Left ventricle myocardium superior (tissue), 1 donor: ENCODE data around the gene TGM4. TPM values are rescaled to one million over a fixed set of nuclear protein-coding genes. Genes with fewer than 3 reads are reported as not detected.
A peak's percentile ranks its signal among the peaks of the same experiment; 100 is the strongest.

ENCODE experiments used
- ATAC-seq: fragments of 200-7000 bp; cut with Tn5 transposase; one replicate; pipeline ENCODE4 v1.9.1; 2020; ENCODE audit warnings: mild to moderate bottlenecking, moderate library complexity
- DNase-seq: peaks from one replicate; pipeline ENCODE4 v3.0.0-alpha.2; 2020
- intact Hi-C: fragments of 100-400 bp; cut with micrococcal nuclease; formaldehyde crosslinking; loops from one replicate; pipeline ENCODE4 v1.11.0; 2022
- total RNA-seq: library from RNA; stranded (reverse); fragmentation: NEBNext Ultra II Directional; extraction: Animal tissue kit (Norgen Biotek cat#: 25700); gene quantifications from one replicate; pipeline ENCODE4 v1.2.1, GENCODE V29; 2021
- donor health status: DM: no; HTN: yes; CAD: no; lungs with severe emphysema.

The TGM4 gene
- total RNA-seq, 1 donor from 2014 or later, result not detected

DNA sequence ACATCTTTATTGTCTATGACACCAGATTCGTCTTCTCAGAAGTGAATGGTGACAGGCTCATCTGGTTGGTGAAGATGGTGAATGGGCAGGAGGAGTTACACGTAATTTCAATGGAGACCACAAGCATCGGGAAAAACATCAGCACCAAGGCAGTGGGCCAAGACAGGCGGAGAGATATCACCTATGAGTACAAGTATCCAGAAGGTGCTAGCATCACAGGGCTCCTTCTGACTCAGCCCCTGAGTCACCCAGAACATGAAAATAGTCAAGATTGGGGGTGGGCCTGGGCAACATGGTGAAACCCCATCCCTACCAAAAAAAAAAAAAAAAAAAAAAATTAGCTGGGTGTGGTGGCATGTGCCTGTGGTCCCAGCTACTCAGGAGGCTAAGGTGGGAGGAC lies 32.6 kb downstream of the TGM4 start:
- no peak for ATAC-seq
- intact Hi-C loops, result no loop called here
- DNase-seq, result no peak

DNA sequence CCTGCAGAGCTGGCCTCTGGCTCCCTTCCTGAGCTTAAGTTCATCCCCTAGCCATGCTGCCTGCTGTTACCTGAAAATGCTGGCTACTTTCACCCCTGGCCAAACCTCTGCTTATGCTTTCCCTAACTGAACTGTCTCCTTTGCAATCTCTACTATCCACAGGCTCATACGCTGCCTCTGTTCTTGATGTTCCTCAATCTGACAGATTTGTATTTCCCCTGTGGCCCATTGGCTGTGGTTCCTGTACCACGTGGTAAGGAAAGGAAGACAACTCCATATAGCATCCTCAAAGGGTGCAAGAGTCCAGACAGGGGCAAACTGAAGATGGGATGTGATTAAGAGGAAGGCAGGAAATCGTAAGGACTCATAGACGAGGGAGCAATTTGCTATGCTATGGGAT lies 33.2 kb downstream of the TGM4 start:
- ATAC-seq (no peak), DNase-seq (no peak)
- intact Hi-C loops, result no loop called here

DNA sequence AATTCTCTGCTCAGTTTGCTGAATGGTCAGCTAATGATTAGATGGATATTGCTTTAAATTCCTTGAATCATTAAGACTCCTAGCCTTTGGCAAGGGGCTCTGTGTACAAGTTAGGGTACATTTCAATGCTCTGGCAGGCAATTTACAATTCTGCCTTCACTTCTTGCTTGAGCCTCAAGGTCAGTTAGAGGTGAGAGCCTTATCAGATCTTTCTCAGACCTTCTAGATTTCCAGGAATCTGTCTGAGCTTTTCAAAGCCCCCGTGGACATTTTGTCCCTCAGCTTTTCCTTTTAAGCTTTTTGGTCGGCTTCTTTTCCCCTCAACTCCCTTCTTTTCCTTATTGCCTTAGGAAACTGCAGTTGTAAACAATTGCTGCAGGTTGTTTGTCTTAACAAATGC lies 34.7 kb downstream of the TGM4 start:
- intact Hi-C loops, result no loop called here
- DNase-seq, result no peak
- no peak for ATAC-seq

GRCh38 chr3:44910693-44911092 lies 36.3 kb downstream of the TGM4 start:
- intact Hi-C loops, result loop anchor here (5.0 kb wide), 1 partner anchor 378 kb away; no protein-coding TSS in a partner anchor
- DNase-seq, result no peak
- ATAC-seq, result no peak

DNA sequence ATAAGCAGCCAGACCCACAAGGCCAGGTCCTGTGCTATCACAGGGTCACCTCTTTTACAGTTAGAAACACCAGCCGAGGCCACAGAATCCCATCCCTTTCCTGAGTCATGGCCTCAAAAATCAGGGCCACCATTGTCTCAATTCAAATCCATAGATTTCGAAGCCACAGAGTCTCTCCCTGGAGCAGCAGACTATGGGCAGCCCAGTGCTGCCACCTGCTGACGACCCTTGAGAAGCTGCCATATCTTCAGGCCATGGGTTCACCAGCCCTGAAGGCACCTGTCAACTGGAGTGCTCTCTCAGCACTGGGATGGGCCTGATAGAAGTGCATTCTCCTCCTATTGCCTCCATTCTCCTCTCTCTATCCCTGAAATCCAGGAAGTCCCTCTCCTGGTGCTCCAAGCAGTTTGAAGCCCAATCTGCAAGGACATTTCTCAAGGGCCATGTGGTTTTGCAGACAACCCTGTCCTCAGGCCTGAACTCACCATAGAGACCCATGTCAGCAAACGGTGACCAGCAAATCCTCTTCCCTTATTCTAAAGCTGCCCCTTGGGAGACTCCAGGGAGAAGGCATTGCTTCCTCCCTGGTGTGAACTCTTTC lies 39.6 kb downstream of the TGM4 start:
- intact Hi-C loops, result loop anchor here (5.0 kb wide), 1 partner anchor 382 kb away; no protein-coding TSS in a partner anchor
- peak; percentile 83 for DNase-seq
- peak; percentile 73 for ATAC-seq

GRCh38 chr3:44914936-44915335 lies 40.5 kb downstream of the TGM4 start:
- ATAC-seq (peak; percentile 56), DNase-seq (no peak)
- intact Hi-C loops, result loop anchor here (5.0 kb wide), 1 partner anchor 383 kb away; no protein-coding TSS in a partner anchor

DNA sequence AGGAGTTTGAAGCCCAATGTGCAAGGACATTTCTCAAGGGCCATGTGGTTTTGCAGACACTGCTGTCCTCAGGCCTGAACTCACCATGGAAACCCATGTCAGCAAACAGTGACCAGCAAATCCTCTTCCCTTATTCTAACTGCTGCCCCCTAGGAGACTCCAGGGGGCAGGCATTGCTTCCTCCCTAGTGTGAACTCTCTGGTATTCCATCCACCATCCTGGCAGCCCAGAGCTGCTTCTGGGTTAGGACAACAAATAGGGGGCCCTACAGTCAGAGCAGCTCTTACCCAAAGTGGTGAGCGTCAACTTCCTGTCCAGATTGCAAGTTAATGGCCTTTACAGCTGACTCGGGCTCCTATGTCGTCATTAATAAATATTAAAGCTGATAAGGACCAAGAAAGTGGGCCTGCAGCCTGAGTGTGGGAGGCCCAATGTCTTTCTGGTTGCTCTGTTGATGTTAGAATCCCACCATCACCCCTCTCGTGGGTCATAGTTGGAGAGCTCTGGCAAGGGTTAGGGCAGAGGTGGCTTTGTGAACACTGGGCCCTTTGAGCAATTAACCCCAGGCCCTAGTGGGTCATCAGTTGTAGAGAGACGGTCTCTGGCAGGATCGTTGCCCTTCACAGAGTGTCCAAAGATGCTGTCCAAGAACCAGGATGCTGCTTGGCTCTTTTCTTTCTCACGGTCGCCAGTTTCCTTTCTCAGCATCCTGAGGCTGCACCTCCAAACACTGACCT lies 41.5 kb downstream of the TGM4 start:
- ATAC-seq (peak; percentile 26), DNase-seq (no peak)
- intact Hi-C loops, result no loop called here

DNA sequence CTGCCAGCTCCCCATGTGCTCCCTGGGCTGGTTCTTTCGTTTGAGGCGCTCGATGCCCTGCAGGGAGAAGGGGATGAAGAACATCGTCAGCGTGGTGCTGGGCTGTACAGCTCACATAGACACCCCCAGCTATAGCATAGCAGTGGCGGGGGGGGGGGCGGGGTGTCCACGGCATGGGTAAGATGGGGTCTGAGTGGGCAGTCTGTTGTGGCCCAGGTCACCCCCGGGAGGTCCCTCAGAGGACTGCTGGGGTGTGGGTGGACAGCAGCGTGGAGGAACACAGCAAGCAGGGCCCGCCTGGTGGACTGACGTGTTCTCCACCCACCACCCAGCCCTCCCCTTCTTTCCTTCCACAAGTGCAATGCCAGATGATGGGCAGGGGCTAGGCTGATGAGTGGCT lies 43.7 kb downstream of the TGM4 start:
- ATAC-seq (no peak), DNase-seq (no peak)
- intact Hi-C loops, result no loop called here

GRCh38 chr3:44918581-44918980 lies 44.2 kb downstream of the TGM4 start:
- no peak for ATAC-seq
- intact Hi-C loops, result no loop called here
- DNase-seq, result no peak

DNA sequence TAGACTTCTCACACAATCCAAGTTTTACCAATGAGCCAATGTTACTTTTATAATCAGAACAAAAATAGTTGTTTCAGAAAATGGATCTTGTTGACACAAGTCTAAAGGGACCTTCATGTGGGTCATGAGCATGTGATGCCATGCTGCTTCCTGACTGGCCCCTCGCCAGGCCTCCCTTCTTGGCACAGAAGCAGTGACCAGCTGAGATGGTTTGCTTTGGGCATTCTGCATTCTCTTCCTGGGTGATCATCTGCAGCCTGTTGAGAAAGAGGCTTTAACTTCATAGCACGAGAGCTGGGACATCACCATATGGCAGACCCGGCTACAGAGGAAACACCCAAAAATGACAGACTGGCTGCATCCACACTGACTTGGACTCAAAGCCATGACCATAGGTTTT lies 45.7 kb downstream of the TGM4 start:
- ATAC-seq (no peak), DNase-seq (no peak)
- intact Hi-C loops, result no loop called here

DNA sequence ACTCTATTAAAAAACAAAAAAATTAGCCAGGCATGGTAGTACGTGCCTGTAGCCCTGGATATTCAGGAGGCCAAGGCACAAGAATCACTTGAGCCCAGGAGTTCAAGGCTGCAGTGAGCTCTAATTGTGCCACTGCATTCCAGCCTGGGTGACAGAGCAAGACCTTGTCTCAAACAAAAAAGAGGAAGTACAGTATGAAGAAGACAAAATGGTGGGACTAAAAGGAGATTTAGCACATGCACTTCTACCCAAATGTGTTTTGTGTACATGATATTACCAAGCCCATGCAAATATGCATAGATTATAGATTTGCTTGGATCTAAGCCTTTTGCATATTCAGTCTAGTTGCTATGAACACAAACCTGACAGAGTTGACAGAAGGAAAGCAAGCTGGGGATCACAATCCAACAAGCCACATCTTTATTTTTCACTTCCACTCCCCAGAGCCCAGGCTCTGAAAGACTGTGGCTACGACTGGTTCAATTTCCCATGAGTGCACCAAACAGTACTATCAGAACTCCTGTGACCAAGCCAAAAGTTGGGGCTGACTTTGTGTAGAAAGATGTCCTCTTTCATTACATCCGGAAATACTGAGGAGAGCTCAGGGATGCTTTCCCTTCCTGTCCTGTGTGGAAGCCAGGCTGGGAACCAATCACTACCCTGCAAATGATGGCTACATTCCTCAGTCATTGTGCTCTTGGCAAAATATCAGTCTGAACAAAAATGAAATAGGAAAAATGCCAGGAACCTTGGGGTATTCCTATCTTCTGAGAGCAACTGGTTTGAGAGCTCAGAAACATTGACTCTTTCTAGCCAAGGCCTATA lies 49.4 kb downstream of the TGM4 start:
- intact Hi-C loops, result no loop called here
- ATAC-seq, result no peak

DNA sequence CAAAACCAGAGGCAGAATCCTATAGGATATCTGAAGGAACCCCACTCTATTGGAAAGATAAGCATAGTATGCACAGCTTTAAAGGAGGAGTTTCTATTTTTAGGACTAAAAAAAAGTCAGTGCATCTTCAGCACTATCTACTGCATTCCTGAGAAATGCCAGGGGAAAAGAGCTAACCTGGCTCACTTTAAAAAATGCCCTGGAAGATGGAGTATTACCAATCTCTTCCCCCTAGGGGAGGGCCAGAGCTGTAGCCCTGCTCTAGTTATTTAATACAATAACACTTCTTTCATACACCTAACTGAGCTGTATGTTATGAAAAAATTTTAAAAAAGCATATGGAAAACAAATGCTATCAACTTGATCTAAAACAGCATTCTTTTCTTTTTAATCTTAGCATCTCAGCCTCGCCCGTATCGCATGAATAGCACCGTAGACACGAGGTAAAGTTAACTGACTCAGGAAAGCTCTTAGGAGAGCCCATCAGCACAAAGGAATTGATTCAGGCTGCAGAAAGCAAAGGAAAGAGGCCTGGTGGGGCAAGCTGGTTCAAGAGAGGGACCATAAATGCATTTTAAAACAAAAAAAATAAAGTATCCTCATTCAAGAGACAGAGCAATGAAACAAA lies 50.2 kb downstream of the TGM4 start:
- ATAC-seq (no peak), DNase-seq (no peak)
- intact Hi-C loops, result no loop called here

More for the DNA sequence above, 49.4 kb downstream of the TGM4 start:
- no peak for DNase-seq

GRCh38 chr3:44926172-44926571 lies 51.8 kb downstream of the TGM4 start:
- no peak for ATAC-seq
- intact Hi-C loops, result no loop called here
- DNase-seq, result no peak

DNA sequence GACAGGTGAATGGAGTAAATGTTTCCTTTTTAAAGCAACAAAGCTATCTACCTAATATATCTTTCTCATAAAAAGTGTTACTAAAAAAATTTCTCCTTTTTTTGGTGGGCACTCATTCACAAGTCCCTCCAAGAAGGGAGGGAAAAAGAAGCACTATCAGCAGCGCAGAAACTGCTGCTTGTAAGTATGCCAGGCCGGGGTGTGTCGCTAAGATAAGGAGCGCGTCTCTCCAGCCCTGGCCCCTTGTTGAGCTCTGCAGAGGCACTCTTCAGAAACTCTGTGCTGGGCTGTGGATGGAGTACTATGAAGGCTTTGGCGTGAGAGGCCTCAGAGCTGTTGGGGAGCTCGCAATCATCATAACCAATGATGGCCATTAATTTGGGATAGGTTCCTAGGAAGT lies 52.5 kb downstream of the TGM4 start:
- no peak for DNase-seq
- no peak for ATAC-seq
- intact Hi-C loops, result no loop called here

GRCh38 chr3:44927371-44927770 lies 53.0 kb downstream of the TGM4 start:
- intact Hi-C loops, result no loop called here
- no peak for ATAC-seq
- DNase-seq, result no peak

DNA sequence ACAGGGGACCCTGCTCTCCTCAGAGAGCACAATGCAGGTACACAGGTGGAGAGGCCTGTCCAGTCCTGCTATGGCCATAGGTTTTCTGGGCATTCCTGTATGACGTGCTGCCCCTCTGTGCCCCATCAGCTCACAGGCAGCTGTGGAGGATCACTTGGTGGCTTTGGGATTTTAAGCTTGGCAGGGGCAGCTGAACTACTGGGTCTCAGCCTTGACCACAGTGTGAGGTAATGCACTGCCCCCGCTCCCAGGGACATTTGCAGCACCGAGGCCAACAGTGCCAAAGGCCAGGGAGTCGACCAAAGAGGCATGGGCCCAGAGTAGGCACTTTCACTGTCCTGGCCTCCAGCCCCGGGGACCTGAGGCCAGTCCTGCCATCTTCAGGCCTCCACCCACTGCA lies 55.4 kb downstream of the TGM4 start:
- no peak for ATAC-seq

DNA sequence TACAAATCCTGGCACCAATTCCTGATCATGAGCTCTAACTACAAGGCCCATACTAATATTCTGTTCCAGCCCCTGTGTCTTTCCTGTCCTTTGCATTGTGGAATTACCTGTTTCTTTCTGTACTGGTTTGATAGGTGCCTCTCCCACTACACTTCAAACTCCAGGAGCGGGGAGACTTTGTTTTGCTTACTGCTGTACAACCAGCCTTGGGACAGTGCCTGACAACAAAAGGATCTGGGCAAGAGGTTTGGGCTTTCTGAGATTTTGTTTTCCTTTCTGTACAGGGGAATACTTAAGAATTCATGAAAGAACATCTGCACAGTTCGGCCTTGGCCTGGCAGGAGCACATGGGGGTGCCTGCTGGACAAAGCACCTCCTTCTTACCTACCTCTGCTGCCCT lies 56.5 kb downstream of the TGM4 start:
- DNase-seq (no peak), ATAC-seq (no peak)
- intact Hi-C loops, result no loop called here

More for the DNA sequence above, 55.4 kb downstream of the TGM4 start:
- intact Hi-C loops, result no loop called here
- DNase-seq, result no peak

DNA sequence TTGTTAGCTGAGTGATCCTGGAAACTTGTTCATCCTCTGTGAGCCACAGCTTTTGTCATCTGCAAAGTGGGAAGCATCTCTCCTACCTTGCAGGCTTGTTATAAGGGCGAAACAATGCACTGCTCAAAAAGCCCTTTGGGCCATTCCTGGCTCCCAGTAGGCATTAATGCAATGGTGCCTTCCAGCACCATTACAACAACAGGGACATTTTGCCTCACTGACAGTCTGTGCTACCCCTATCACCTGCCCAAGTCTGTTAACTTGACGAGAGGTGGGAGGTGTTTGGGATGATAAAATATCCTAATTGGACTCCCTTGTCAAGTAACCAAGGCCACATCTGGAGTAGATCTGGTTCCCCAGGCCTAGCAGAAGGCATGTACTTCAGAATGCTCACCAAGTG lies 57.4 kb downstream of the TGM4 start:
- ATAC-seq, result no peak
- intact Hi-C loops, result no loop called here

GRCh38 chr3:44932271-44932670 lies 57.9 kb downstream of the TGM4 start:
- DNase-seq (no peak), ATAC-seq (no peak)
- intact Hi-C loops, result no loop called here

More for the DNA sequence above, 57.4 kb downstream of the TGM4 start:
- no peak for DNase-seq
